Ovary (tissue), 3 donors: ENCODE measurements around the gene ATP1A3.

Experiments
- POLR2A ChIP-seq: fragments of 450-650 bp; IDR thresholded peaks from one replicate; pipeline ENCODE4 v1.6.1; 2017; ENCODE audit warnings: antibody characterized with exemption, mild to moderate bottlenecking, moderate library complexity
- TF ChIP-seq, protein P1 (sequence below), 3 donors: fragments of 450-650 bp in 2 of 3; fragments of 200-600 bp in 1 of 3; IDR thresholded peaks; one replicate each; pipeline versions ENCODE4 v1.5.1 to v1.8.0; 2016 to 2022; ENCODE audit warnings: antibody characterized with exemption in 3 of 3, mild to moderate bottlenecking in 1 of 3
- donor health status: DM: no; HTN: no; CAD: no.

DNA sequence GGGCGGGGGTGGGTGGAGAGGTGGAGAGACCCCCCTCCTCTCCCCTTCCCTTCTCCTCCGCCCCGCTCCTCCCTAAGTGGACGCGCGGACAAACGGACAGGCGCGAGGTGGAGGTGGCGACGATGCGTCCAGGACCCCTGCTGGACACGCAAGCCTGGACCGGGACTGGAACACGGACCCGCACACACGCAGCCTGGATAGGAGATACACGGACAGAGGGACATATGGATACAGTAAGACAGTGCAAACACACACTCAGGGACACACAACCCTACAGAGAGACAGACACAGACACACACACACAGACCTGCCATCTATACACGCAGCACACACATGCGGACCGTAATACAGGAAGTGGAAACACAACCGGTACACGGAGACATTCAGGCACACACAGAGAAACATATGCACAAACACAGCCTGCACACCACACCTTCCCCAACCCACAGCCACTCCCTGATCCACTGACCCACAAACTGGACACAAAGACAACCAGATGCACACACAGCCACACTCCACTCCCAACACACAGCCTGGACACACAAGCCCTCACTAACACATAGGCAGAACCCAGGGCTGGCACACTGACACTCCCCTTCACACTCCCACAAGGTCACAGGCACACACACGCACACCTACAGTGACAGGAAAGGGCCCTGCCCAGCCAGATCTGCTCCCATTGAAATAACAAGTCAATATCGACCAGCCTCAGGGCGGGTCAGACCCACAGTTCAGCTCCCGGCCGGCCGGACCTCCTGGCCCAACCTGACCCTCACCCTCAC, 65.1 kb downstream of the ATP1A3 start:
- TF ChIP-seq, protein P1, sequence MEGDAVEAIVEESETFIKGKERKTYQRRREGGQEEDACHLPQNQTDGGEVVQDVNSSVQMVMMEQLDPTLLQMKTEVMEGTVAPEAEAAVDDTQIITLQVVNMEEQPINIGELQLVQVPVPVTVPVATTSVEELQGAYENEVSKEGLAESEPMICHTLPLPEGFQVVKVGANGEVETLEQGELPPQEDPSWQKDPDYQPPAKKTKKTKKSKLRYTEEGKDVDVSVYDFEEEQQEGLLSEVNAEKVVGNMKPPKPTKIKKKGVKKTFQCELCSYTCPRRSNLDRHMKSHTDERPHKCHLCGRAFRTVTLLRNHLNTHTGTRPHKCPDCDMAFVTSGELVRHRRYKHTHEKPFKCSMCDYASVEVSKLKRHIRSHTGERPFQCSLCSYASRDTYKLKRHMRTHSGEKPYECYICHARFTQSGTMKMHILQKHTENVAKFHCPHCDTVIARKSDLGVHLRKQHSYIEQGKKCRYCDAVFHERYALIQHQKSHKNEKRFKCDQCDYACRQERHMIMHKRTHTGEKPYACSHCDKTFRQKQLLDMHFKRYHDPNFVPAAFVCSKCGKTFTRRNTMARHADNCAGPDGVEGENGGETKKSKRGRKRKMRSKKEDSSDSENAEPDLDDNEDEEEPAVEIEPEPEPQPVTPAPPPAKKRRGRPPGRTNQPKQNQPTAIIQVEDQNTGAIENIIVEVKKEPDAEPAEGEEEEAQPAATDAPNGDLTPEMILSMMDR (IDR thresholded peaks at IDR 0.05), result no peak
- TF ChIP-seq POLR2A, result no peak
